MM.1S (cell line): Measurements from ENCODE around the gene BRINP3.

Source experiments
- EZH2 ChIP-seq: fragments of 300-600 bp; sonication (generic); optimal IDR thresholded peaks from 2 replicates; pipeline ENCODE3; 2017; ENCODE audit warnings: low read depth, mild to moderate bottlenecking, antibody characterized with exemption, low read length, mixed read lengths
- EZH2phosphoT487 ChIP-seq: fragments of 300-600 bp; sonication (generic); IDR thresholded peaks from 2 replicates; pipeline ENCODE4 v1.6.1; 2018; ENCODE audit warnings: antibody characterized with exemption, low read length
- TF ChIP-seq, protein P1 (sequence below): fragments of 300-600 bp; sonication (generic); IDR thresholded peaks from 2 replicates; pipeline ENCODE4 v1.5.1; 2016; ENCODE audit warnings: antibody characterized with exemption, low read length, mixed read lengths

DNA sequence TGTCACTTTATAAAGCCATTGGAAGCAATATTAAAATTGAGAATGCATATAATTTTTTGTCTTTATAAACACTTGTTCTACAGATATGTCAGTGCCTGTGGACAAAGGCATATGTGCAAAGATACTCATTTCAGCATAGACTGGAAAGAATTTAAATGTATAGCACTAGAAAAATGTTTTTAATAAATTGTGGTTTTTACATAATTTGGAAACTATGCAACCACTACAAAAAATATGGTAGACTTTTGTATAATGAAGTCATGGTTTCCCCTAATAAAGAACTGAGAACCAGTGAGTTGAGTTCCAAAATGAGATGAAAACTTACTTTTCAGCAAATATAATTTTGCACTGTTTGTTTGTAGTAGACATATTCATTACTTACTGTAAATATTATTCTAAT is 48.5 kb downstream of the BRINP3 start:
- TF ChIP-seq, protein P1, sequence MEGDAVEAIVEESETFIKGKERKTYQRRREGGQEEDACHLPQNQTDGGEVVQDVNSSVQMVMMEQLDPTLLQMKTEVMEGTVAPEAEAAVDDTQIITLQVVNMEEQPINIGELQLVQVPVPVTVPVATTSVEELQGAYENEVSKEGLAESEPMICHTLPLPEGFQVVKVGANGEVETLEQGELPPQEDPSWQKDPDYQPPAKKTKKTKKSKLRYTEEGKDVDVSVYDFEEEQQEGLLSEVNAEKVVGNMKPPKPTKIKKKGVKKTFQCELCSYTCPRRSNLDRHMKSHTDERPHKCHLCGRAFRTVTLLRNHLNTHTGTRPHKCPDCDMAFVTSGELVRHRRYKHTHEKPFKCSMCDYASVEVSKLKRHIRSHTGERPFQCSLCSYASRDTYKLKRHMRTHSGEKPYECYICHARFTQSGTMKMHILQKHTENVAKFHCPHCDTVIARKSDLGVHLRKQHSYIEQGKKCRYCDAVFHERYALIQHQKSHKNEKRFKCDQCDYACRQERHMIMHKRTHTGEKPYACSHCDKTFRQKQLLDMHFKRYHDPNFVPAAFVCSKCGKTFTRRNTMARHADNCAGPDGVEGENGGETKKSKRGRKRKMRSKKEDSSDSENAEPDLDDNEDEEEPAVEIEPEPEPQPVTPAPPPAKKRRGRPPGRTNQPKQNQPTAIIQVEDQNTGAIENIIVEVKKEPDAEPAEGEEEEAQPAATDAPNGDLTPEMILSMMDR, result no peak
- TF ChIP-seq EZH2, result no peak
- no peak for TF ChIP-seq EZH2phosphoT487
